HG03469 (cell line): Measurements from ENCODE around the gene NKX2-8.
A peak's percentile ranks its signal among the peaks of the same experiment; 100 is the strongest.

ENCODE experiments used
- ATAC-seq: cut with Tn5 transposase; IDR thresholded peaks from one replicate; pipeline ENCODE4 v1.9.1; 2021; ENCODE audit warnings: mild to moderate bottlenecking, moderate library complexity, moderate number of reproducible peaks; ENCODE audit not compliant: unreplicated experiment

The NKX2-8 gene

GRCh38 chr14:36582011-36582873 lies at the start of gene NKX2-8:
Gene NKX2-8, minus strand, starts transcription at chr14:36582614. Its CDS starts 225 bp downstream, at chr14:36582389.
- no peak for ATAC-seq

DNA sequence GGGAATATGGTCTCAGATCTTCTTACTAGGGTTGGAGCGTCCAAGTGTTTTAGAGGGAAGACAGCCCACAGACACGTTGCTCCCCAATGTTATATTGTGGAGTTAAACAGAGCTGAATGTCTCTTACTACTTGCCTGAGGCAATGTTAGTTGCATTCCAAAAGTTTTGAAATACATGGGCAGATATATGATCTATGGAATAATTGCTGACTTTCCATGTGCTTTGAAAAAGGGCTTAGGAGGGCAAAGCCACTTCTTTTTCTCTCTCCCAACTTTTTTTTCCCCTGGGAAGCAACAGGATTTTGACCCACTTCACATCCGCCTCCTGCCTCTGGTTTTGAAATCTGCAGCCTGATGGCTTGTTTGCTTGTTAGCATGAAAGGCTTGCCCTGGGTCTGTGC lies 45.6 kb upstream of the NKX2-8 start:
- ATAC-seq = no peak

DNA sequence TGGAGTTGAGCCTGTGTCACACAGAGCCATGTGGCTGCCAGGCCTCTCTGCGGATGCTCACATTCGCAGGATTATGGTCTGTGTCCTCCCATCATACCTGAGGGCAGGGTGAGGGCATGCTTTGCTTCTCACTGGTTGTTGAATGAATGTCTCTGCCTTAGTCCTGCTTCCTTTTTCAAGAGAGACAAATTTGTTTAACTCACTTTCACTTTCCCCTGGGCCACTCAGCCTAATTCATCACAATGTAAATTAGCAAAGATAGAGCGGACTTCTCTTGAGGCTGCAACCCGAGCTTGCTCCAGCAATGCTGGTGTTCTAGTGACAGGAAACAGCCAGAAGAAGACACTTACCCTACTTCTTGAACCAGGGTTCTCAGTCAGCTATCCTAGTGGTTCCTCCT lies 43.7 kb upstream of the NKX2-8 start:
- no peak for ATAC-seq

GRCh38 chr14:36625436-36625835 lies 43.0 kb upstream of the NKX2-8 start:
- ATAC-seq = no peak

GRCh38 chr14:36625014-36625413 lies 42.6 kb upstream of the NKX2-8 start:
- no peak for ATAC-seq

DNA sequence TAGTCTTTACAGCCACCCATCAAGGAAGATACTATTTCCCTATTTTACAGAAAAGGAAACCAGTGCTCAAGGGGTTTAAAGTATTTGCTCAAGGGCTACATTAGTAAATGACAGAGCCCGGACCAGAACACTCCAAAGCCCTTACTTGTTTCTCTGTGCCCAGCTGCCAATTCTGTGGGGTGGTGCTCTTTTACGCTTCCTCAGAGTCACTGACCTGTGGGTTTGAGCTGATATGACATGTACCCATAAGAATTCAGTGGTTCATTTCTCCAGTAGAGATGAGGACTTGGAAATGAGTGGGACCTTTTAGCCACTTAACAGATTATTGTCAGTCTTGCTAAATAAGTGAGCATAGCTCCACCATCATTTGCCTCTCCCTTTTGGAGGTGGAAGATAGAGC lies 37.4 kb upstream of the NKX2-8 start:
- no peak for ATAC-seq

- no peak for ATAC-seq
Measured at GRCh38 chr14:36619131-36619530, 36.7 kb upstream of the NKX2-8 start.

- ATAC-seq = no peak
Measured at GRCh38 chr14:36618641-36619040, 36.2 kb upstream of the NKX2-8 start.

DNA sequence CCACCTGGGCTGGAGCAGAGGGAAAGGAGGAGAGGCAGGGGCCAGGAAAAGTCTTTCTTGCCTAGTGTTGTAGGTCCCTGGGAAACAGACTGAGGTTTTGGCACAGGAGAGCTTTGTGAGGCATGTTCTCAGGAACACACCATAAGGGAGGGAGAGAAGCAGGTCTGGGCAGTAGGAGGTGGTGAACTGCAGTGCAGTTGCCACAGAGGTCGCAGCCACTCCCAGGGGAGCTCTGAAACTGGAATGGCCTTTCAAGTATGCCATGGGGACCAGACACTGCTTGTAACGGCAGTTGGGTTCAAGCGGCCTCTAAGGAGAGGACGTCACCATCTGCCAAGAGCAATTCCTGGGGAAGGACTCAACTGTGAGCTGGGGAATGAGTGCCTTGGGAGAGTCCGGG lies 35.4 kb upstream of the NKX2-8 start:
- ATAC-seq = no peak

DNA sequence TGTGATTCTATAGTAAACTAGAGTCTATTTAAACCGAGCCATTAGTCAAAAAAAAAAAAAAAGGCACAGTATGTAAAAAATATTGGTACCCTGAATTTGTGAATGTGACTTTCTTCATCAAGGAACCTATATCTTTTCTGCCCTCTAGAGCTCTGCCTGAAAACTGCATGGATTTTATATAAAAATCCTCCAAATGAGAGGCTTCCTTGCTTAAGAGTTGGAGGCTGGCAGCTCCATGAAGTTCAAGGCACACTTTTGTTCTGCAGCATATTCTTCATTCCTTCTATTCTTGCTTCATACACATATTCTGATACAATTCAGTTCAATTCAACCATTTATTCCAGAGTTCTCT lies 23.1 kb upstream of the NKX2-8 start:
- no peak for ATAC-seq

DNA sequence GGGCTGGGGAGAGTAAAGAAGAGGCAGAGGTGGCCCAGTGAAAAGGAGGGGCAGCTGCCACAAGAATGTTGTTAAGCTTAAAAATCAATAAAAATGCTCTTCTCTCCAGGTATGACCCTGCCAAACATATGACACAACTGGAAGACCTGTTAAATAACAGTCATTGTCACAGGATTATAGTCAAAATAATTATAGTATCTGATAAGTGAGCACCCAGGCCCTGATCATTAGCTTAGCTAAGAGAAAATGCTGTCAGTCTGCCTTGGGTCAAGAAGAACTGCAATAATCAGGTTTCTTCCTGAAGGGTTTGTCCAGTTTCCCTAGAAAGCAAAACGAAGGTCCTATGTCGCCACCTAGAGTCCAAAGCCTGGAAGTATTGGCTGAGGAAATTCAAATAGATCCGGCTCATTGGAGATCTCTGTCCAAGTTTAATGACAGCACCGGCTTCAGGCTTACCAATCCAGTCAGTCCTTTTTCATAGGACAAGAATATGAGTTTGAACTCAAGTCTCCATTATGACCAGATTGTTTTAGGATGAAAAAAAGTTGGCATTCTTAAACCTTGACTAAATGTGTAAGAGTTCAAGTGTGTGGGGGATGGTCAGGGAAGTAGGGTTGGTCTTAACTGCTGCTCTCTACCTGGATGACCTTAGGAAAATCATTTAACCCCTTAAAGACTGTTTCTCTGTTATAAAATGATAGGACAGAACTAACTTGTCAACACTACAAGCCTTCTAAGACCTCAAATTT lies 22.5 kb upstream of the NKX2-8 start:
- ATAC-seq = peak; percentile 78

- ATAC-seq = no peak
Measured at GRCh38 chr14:36600431-36600830, 18.0 kb upstream of the NKX2-8 start.

DNA sequence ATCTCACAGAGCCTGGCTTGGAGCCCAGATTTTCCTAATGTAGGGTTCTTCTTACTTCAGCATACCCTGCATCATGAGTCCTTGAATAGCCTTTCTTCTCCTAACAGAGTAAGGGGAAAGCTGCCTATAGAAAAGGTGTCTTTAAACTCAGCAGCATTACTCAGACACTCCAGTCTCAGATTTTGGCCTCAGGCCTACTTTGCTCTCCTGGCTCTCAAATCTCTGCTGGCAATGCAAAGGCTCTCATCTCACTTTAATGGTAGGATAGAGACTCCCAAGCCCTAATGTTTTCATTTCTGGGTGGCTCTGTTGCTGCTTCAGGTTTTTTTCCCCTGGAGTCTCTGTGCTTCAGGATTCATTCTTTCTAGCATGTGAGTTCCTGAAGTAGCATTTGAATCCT lies 9.1 kb upstream of the NKX2-8 start:
- no peak for ATAC-seq

- ATAC-seq = no peak
Measured at GRCh38 chr14:36588788-36589187, 6.4 kb upstream of the NKX2-8 start.

DNA sequence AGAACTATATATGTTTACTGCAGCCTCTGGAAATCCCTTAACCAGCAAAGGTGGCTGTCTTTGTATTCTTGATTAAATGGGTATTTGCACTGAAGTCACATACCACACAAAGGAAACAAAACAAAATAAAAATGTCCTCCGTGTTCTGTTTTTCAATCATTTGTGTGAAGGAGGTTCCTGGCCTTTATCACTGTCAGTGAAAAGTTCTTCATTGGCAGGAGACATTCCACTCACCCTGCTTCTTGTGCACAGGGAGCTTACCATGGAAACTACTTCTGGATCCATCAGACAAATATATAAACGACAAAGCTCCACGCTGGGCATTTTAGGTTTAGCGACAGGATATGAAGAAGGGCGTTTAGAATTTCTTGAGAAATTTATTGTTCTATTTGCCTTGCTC lies 5.7 kb upstream of the NKX2-8 start:
- ATAC-seq = no peak

DNA sequence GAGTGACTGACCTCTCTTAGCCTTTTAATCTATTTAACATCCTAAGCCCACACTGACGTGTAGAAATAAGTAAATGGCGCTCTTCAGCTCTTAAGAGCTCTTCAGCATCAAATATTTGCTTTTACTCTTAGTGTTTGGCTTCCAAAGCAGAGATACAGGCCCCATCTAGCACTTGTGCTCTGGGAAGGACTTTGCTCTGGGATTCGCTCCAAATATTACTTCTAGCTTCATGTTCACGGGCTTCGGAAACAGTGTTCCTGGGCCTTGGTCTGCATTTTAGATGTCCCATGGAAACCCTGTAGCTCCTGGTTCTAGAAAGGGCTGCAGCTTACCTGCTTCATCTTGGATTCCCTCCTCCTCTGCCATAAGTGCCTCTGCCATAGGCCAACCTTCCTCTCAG lies 2.7 kb upstream of the NKX2-8 start:
- ATAC-seq = no peak

DNA sequence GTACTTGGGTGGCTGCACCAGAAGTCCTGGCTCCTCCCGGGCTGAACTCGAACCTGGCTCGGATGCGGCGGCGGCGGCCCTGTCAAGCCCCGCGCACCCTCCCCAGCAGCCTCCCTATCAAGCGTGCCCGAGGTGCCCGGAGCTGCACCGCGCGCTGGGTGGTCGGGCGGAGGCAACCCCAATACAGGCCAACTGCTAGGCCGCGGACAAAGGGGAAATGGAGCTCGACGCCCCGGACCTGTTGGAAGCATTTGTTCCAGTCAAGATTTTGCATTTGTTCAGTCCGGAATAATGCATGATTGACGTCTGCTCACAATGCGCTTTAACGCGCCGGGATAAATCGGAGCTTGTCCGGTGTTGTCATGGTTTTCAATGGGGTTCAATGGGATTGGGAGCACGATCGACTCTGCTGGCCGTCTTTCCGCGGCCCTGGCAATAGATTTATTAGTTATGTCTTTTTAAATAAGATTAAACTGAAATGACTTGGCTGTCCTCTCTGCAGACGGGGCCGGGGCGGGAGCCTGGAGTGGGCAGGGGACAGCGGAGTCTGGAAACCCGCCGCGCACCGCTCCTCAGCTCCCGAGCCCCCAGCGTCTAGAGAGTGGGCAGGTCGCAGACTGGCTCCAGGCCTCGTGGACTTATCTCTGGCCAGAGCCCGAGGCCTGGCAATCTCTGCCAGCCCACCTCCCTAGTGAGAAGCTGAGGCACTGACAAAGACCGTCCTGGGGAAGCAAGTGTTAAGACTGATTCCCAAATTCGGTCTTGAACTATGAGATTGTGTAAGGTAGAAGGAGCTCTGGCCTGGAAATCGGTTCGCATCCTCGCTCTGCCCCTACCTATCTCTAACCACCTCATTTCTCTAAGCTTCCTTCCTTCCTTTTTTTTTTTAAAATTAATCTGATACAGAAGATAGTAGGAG lies 1.7 kb upstream of the NKX2-8 start:
- no peak for ATAC-seq

GRCh38 chr14:36583242-36583892 lies 953 bp upstream of the NKX2-8 start:
- no peak for ATAC-seq

- no peak for ATAC-seq
Measured at GRCh38 chr14:36582874-36583241, 444 bp upstream of the NKX2-8 start.

- ATAC-seq = no peak
Measured at GRCh38 chr14:36580856-36581831, 1.3 kb downstream of the NKX2-8 start.
